BLaER1 treated with 17β-estradiol and CSF1 and Interleukin-3, amounts not matched to agents 10 nM and 100 nM (cell line): ENCODE results near the gene NEB.

ENCODE experiments used
- H3K27ac ChIP-seq, 11 experiments: shearing (Covaris generic); formaldehyde crosslinking; 2 replicates each; pipeline ENCODE4 v1.8.1; 2022
- H3K27me3 ChIP-seq, 11 experiments: shearing (Covaris generic); formaldehyde crosslinking; 2 replicates each; pipeline ENCODE4 v1.8.1; 2022
- H3K36me3 ChIP-seq, 11 experiments: shearing (Covaris generic); formaldehyde crosslinking; 2 replicates each; pipeline ENCODE4 v1.8.1; 2022
- H3K4me1 ChIP-seq, 10 experiments: shearing (Covaris generic); formaldehyde crosslinking; 2 replicates each; pipeline ENCODE4 v1.8.1; 2022
- H3K4me2 ChIP-seq, 11 experiments: shearing (Covaris generic); formaldehyde crosslinking; 2 replicates each; pipeline ENCODE4 v1.8.1; 2022
- H3K4me3 ChIP-seq, 10 experiments: shearing (Covaris generic); formaldehyde crosslinking; 2 replicates each; pipeline ENCODE4 v1.8.1; 2022
- H3K9ac ChIP-seq, 11 experiments: shearing (Covaris generic); formaldehyde crosslinking; 2 replicates each; pipeline ENCODE4 v1.8.1; 2022
- H3K9me3 ChIP-seq, 11 experiments: shearing (Covaris generic); formaldehyde crosslinking; replicated peaks in 1 of 11; 2 replicates each; pipeline ENCODE4 v1.8.1; 2022
- H4K20me1 ChIP-seq, 11 experiments: shearing (Covaris generic); formaldehyde crosslinking; 2 replicates each; pipeline ENCODE4 v1.8.1; 2022
- Cebpa-rat ChIP-seq, 11 experiments: shearing (Covaris generic); IDR thresholded peaks; 2 replicates each; pipeline ENCODE4 v1.8.1; 2022

Gene NEB

DNA sequence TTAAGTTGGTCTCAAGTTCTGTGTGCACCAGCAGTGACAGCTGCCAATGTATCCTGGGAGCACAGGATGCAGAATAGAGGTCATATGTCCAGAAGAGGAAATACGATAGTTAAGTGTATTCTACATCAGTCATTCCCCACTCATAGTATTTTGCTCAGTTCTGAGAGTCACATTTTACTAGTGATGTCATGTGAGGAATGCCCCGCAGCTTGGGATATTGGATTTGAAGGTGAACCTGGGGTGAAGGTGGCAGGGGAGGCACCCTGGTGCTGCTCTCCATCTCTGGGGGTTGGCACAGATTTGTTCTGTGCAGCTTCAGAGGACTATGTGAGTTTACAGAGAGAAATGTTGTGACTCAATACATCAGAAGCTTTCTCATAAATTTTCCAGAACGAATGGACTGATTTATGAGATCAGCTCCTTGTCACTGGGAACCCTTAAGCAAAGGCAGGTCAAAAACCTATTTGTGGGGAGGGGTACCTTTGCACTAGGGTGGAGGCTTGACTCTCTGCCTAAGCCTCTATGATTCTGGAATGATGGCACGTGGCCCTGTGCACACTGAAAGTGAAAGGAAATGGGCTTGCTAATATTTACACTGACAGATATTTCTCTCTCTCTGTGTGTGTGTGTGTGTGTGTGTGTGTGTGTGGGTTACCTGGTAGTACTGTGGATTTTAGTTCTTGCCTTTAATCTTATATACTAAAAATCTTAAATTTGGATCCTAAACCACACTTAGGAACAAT lies 95.9 kb downstream of the NEB start:
- Histone ChIP-seq H3K4me3 (peak overlapping the region in 2 of 10 experiments; percentile 35 to 49; a peak in 2 of 20 replicates), H3K36me3 (peaks cover 0 to 4% (median 0%) of the 10 kb centered on the region in 11 experiments; a peak in 1 of 22 replicates), H3K9ac (peak overlapping the region in 6 of 11 experiments; percentile 40 to 75 (median 64); a peak in 12 of 22 replicates), H4K20me1 (no peaks in the 10 kb centered on the region), H3K4me2 (peak overlapping the region; percentile 73 to 88 (median 82)), H3K27ac (peak overlapping the region in 9 of 11 experiments; percentile 66 to 82 (median 75); a peak in 18 of 22 replicates), H3K9me3 (peaks cover 9 to 22% (median 16%) of the 10 kb centered on the region in 11 experiments; a peak in 20 of 22 replicates), H3K27me3 (no peaks in the 10 kb centered on the region), H3K4me1 (peaks cover 23 to 34% (median 29%) of the 10 kb centered on the region in 10 experiments)
- no peak for TF ChIP-seq Cebpa-rat (IDR thresholded peaks at IDR 0.05)

DNA sequence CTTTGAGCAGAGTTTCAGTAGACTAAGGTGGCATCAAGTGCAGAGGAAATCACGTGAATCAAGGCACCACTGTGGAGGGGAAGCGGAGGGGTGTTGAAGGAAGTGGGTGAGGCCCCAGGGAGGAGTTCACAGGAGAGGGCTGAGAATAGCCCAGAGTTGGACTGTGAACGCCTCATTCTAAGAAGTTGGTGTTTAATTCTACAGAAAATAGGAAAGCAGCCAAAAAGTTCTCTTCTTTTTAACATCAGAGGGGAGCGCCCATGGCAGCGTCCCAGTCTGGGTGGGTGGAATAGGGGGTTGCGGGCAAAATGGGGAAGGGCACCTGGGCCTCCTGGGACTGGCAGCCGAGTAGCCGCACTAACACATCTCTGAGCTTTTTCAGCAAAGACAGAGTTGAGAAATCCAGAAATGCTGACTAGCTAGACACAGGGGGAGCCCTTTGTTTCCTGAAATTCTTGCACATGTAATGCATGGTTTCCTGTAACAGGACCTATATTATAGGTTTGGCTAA lies 97.0 kb downstream of the NEB start:
- Histone ChIP-seq H3K27ac (peak overlapping the region in 10 of 11 experiments; percentile 20 to 82 (median 75); a peak in 21 of 22 replicates), H3K4me2 (peak overlapping the region; percentile 73 to 88 (median 82))
- peak in 4 of 11 experiments; percentile 29 to 71 (median 42); a peak in 3 of 22 replicates for TF ChIP-seq Cebpa-rat (IDR thresholded peaks at IDR 0.05)

DNA sequence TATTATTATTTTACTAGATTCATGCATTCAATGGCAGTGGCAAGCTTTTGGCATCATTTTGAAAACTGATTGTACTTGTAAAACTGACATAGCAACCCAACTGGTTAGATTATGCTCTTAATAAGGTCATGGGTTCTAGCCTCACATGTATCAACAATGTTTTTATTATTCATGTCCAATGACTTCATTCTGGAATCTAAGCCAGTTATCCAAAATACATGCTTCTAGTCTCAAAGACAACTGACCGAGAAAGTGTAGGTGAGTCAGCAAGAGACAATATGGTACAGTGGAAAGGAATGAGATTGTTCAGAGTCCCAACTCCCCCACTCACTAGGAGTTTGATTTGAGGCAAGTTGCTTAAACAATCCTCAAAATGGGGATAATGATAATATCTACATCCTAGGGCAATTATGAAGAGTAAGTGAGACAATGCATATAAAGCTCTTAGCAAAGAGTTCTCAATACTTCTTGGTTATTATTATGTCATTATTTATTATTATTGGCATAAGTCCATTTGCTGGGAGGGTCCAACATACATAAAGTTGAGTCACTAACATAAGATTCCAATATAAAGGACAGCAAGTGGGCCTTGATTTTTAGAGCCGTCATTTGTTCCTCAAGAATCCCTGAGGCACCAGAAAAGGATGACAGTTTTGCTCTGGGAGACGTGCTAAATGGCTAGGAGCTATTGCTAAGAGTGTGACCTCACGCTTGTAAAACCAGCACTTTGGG lies 99.4 kb downstream of the NEB start:
- TF ChIP-seq Cebpa-rat (IDR thresholded peaks at IDR 0.05), result no peak
- Histone ChIP-seq H3K36me3 (peaks cover 0 to 4% (median 0%) of the 10 kb centered on the region in 11 experiments; a peak in 1 of 22 replicates), H3K4me3 (no peak overlapping the region)

More for the DNA sequence above, 97.0 kb downstream of the NEB start:
- Histone ChIP-seq H3K9me3 (peaks cover 9 to 24% (median 16%) of the 10 kb centered on the region in 11 experiments; a peak in 20 of 22 replicates), H4K20me1 (no peaks in the 10 kb centered on the region), H3K9ac (peak overlapping the region; percentile 25 to 75 (median 63); a peak in 20 of 22 replicates), H3K27me3 (no peaks in the 10 kb centered on the region), H3K4me3 (peak overlapping the region in 9 of 10 experiments; percentile 14 to 55 (median 39); a peak in 13 of 20 replicates), H3K4me1 (peaks cover 23 to 34% (median 29%) of the 10 kb centered on the region in 10 experiments), H3K36me3 (peaks cover 0 to 4% (median 0%) of the 10 kb centered on the region in 11 experiments; a peak in 1 of 22 replicates)

GRCh38 chr2:151632993-151633565 lies 101.2 kb downstream of the NEB start:
- H3K27me3 ChIP-seq, result no peaks in the 10 kb centered on the region
- peaks cover 0 to 4% (median 0%) of the 10 kb centered on the region in 11 experiments; a peak in 1 of 22 replicates for H3K36me3 ChIP-seq
- H3K4me2 ChIP-seq, result no peak overlapping the region
- peaks cover 17 to 23% (median 21%) of the 10 kb centered on the region in 10 experiments for H3K4me1 ChIP-seq
- TF ChIP-seq Cebpa-rat (IDR thresholded peaks at IDR 0.05), result no peak
- H3K4me3 ChIP-seq, result no peak overlapping the region
- H3K9ac ChIP-seq, result no peak overlapping the region
- peaks cover 9 to 24% (median 16%) of the 10 kb centered on the region in 11 experiments; a peak in 20 of 22 replicates for H3K9me3 ChIP-seq
- no peaks in the 10 kb centered on the region for H4K20me1 ChIP-seq
- no peak overlapping the region for H3K27ac ChIP-seq

More for the DNA sequence above, 99.4 kb downstream of the NEB start:
- Histone ChIP-seq H3K4me1 (peaks cover 23 to 34% (median 29%) of the 10 kb centered on the region in 10 experiments), H4K20me1 (no peaks in the 10 kb centered on the region), H3K27ac (no peak overlapping the region), H3K27me3 (no peaks in the 10 kb centered on the region), H3K4me2 (no peak overlapping the region), H3K9ac (no peak overlapping the region), H3K9me3 (peaks cover 9 to 24% (median 16%) of the 10 kb centered on the region in 11 experiments; a peak in 20 of 22 replicates)

- no peak for TF ChIP-seq Cebpa-rat (IDR thresholded peaks at IDR 0.05)
- H4K20me1 ChIP-seq, result no peaks in the 10 kb centered on the region
- no peak overlapping the region for H3K9ac ChIP-seq
- H3K27ac ChIP-seq, result no peak overlapping the region
- no peak overlapping the region for H3K4me2 ChIP-seq
- H3K4me3 ChIP-seq, result no peak overlapping the region
- no peaks in the 10 kb centered on the region for H3K4me1 ChIP-seq
- peaks cover 7 to 22% (median 12%) of the 10 kb centered on the region in 11 experiments; a peak in 20 of 22 replicates for H3K9me3 ChIP-seq
- H3K27me3 ChIP-seq, result no peaks in the 10 kb centered on the region
- peaks cover 0 to 3% (median 0%) of the 10 kb centered on the region in 11 experiments; a peak in 1 of 22 replicates for H3K36me3 ChIP-seq
These were observed 103.9 kb downstream of the NEB start for GRCh38 chr2:151630372-151630771.

DNA sequence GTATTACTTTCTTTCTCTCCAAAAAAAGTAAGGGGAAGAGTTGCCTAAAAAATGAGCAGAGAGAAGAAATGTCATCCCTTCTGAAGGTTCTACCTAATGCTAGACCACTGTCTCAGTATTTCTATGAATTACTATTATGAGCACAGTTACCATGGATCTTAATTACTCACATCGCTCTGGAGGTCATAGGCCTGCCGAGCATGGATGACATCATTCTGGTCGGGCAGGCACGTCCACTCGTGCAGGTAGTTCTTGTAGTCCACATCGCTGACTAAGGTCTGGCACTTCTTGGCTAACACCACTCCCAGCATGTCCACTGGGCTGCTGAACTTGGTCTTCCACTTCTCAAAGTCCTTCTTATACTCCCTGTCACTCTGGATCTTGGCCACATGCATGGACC lies 106.9 kb downstream of the NEB start:
- H3K4me1 ChIP-seq, result no peaks in the 10 kb centered on the region
- H3K4me2 ChIP-seq, result no peak overlapping the region
- H3K27ac ChIP-seq, result no peak overlapping the region
- no peak for TF ChIP-seq Cebpa-rat (IDR thresholded peaks at IDR 0.05)
- H4K20me1 ChIP-seq, result no peaks in the 10 kb centered on the region
- H3K9me3 ChIP-seq, result no peaks in the 10 kb centered on the region
- H3K9ac ChIP-seq, result no peak overlapping the region
- no peak overlapping the region for H3K4me3 ChIP-seq
- no peaks in the 10 kb centered on the region for H3K36me3 ChIP-seq
- no peaks in the 10 kb centered on the region for H3K27me3 ChIP-seq

DNA sequence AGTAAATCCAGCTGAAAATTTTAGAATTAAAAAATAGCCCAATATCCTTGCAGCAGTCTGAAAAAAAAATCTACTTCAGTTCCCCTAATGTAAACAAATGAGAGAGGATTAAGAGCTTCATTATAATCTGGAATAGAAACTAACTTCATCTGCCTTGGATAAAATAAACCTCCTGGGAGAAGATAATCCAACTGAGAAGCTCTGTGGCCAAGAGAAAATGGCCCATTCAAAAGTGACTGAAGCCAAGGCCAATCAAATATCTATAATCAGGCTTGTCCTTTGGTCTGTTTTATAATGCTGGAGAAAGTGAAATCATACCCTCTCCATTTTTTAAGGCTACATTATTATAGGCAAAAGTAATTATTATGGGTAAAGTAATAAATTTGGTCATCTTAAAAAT lies 110.0 kb downstream of the NEB start:
- no peak overlapping the region for H3K4me3 ChIP-seq
- no peak overlapping the region for H3K27ac ChIP-seq
- H4K20me1 ChIP-seq, result no peaks in the 10 kb centered on the region
- no peaks in the 10 kb centered on the region for H3K36me3 ChIP-seq
- TF ChIP-seq Cebpa-rat (IDR thresholded peaks at IDR 0.05), result no peak
- H3K4me2 ChIP-seq, result no peak overlapping the region
- H3K27me3 ChIP-seq, result no peaks in the 10 kb centered on the region
- no peak overlapping the region for H3K9ac ChIP-seq
- no peaks in the 10 kb centered on the region for H3K4me1 ChIP-seq
- no peaks in the 10 kb centered on the region for H3K9me3 ChIP-seq

DNA sequence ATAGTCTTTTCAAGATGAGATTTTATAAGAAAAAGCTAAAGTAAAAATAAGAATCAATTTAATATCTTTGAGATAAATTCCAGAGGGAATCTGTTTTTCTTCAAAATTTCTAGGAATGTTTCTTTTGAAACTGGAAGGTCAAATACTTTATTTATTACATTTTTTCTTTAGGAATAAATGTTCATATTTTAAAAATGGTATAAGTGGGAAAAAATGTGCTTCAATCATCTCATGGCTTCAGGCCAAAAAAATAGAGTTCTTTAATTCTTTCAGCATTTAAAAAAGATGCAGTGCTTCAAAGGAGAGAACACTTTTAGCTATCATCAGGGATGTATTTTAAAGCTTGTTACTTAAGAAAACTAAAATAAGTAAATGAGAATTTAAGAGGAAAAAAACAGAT lies 110.6 kb downstream of the NEB start:
- no peaks in the 10 kb centered on the region for H3K4me1 ChIP-seq
- no peaks in the 10 kb centered on the region for H3K36me3 ChIP-seq
- no peak overlapping the region for H3K27ac ChIP-seq
- H3K27me3 ChIP-seq, result no peaks in the 10 kb centered on the region
- no peak overlapping the region for H3K4me2 ChIP-seq
- H3K9ac ChIP-seq, result no peak overlapping the region
- no peaks in the 10 kb centered on the region for H3K9me3 ChIP-seq
- no peaks in the 10 kb centered on the region for H4K20me1 ChIP-seq
- no peak overlapping the region for H3K4me3 ChIP-seq
- no peak for TF ChIP-seq Cebpa-rat (IDR thresholded peaks at IDR 0.05)
